ENCODE data around the gene UTP4.
"Not testable (repeated sequence)": the region's sequence is repeated elsewhere in the genome, so short reads cannot be mapped to it uniquely, and the experiment has no call there.

UTP4 gene

DNA sequence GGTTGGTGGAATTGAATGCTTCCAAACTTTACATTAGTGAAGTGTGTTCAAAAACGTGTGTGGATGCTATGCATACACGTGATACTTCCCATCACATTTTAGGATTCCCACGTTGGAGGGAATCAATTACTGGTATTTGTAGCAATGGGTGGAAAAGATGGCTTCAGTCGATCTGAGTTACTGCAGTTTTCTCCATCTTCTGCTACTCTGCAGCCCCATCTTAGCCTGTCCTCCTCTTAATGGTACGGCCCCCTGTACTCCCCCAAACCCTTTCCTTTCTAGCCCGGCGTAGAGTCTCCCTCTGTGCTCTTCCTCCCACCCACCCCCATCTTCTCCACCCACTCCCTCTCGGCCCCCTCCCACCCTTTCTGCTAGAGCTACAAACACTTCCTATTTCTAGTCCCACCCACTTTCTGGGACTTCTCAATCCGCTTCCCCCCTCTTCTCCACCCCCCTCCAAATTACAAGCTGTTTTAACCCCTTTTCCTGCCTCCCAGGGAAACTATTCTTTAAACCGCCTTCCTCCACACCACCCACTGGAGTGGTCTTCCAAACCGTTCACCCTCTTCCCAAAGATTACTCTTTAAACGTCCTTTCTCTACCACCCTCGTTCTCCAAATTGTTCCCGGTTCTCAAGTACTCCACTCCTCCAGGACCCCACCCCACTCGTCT, 1.1 kb upstream of the UTP4 start:
- DNase-seq (ENCODE audit: low read depth in 2 of 2) = no peak

DNA sequence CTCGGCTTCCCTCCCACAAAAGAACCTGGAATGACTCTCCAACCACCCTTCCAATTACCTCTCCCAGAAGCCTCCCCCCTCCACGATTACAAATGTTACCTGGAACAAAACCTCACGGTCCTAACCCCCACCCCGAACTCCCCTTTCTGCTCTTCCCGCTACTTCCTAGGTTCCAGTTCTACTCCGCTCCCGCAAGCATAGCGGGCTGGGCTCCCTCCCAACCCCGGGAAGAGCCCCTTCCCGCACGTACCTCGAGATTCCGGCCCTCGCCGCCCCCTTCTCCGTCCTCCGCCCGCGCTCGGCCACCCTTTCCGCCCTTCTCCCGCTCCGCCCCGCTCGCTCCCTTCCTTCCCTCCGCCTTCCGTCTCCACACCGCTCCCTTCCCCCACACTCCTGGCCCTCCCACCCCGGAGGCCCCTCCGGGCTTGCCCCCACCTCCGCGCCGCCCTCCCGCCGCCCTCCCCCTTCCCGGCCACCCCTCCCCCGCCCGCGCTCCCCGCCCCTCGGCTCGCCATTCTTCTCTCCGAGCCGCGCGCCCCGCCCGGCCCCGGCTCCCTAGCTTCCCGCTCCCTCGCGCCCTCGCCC, 518 bp upstream of the UTP4 start:
- DNase-seq (ENCODE audit: low read depth in 2 of 2) = peak; percentile 80 to 82

DNA sequence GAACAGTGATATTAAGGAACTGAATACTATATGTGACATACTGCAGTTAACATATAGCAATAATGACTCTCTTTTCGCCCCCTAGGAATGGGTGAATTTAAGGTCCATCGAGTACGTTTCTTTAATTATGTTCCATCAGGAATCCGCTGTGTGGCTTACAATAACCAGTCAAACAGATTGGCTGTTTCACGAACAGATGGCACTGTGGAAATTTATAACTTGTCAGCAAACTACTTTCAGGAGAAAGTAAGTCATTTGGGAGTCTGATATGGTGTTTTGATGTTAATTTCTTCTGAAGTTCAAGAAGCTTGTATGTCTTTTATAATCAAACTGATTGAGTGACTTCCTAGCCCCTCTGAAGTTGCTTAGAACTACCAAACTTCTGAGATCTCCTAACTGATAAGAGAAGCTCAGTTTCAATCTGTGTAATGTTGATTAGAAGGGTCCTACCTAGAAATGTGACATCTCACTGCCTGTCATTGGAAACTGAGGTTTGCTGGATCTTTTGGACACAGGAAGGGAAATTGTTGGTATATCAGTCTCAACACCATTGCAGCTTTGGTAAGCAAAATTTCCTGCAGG, 1.0 kb downstream of the UTP4 start:
- no peak for DNase-seq (ENCODE audit: low read depth in 2 of 2)

DNA sequence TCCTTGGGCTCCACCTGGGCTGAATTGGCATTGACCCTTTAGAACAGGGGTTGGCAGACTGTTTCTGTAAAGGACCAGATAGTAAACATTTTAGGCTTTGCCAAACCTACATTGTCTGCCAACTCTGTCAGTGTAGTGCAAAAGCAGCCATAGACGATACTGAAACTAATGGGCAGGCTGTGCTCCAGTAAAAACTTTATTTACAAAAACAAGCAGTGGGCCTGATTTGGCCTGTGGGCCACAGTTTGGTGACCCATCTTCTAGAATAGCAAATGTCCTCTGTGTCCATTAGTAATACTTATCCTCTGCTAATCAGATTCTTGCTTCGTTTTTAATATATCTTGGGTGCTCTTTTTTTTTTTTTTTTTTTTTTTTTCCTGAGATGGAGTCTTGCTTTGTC, 6.2 kb downstream of the UTP4 start:
- DNase-seq (ENCODE audit: low read depth in 2 of 2) = no peak

DNA sequence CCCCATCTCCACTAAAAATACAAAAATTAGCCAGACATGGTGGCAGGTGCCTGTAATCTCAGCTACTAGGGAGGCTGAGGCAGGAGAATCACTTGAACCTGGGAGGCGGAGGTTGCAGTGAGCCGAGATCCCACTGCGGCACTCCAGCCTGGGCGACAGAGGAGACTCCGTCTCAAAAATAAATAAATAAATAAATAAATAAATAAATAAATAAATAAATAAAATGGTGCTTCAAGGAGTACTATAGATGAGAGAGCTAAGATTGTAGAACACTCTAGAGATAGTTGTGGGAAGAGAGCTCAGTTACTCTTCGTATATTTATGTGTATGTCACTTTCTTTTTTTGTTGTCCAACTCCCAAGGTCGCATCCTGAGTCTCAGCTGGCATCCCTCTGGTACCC, 7.0 kb downstream of the UTP4 start:
- not testable (repeated sequence) for DNase-seq (ENCODE audit: low read depth in 2 of 2)

DNA sequence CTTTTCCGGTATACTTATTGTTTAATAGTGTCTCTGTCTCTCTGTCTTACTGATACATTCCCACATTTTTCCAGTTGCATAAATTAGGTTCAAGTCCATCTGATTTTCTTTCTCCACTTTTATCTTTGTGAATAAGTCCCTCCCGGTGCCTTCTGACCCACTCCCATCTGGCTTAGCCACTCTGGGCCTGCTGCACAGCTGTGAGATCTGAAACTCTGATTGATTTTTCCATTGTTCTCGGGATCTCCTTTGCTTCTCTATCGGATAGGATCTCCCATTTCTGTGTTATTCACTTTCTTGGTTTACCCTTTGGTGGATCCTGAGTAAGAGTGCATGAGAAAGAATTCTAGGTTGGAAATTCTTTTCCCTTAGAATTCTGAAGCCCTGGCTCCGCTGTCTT, 8.6 kb downstream of the UTP4 start:
- no peak for DNase-seq (ENCODE audit: low read depth in 2 of 2)

DNA sequence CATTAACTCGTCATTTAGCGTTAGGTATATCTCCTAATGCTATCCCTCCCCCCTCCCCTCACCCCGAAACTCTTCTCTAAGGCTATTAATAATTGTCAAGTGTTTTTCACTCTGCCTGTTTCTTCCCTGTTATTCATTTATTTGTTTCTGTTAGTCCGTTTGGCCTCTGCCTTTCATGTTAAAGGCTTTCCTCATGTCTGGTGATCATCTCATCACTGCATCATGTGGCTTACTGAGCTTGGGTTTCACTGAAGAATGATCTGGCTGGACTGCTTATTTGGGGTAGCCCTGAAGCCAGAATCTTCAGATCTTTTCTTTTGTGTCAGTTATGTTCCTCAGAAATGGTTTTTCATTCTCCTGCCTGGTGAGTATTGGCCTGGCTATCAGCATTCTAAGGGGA, 9.5 kb downstream of the UTP4 start:
- no peak for DNase-seq (ENCODE audit: low read depth in 2 of 2)

DNA sequence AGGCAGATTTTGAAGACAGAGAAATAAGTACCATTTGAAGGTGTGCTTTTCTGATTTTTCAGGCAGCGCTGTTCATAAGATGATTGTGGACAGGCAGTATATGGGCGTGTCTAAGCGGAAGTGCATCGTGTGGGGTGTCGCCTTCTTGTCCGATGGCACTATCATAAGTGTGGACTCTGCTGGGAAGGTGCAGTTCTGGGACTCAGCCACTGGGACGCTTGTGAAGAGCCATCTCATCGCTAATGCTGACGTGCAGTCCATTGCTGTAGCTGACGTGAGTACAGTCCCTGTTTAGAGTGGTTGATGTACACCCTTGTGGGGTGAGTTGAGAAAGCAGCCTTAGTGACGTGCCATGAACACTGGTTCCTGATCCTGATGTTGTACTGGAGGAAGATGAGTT, 10.7 kb downstream of the UTP4 start:
- DNase-seq (ENCODE audit: low read depth in 2 of 2) = no peak

DNA sequence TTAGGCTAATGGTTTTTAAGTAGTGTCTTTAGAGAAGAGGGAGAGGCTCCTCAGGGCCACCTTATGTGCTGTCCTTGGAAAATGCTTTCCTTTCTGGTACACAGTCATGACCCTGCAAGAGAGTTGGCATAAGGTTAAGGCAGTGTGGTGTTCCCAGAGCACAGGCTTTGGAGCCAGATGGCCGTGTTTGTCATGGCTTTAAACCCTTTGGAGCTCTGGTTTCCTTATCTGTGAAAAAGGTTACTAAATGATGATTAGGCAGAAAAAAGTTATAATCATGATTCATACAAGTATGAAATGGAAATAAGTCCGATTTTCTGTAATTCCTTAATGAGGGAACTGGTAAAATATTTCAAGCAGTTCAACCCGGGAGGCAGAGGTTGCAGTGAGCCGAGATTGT, 13.2 kb downstream of the UTP4 start:
- DNase-seq (ENCODE audit: low read depth in 2 of 2) = no peak

DNA sequence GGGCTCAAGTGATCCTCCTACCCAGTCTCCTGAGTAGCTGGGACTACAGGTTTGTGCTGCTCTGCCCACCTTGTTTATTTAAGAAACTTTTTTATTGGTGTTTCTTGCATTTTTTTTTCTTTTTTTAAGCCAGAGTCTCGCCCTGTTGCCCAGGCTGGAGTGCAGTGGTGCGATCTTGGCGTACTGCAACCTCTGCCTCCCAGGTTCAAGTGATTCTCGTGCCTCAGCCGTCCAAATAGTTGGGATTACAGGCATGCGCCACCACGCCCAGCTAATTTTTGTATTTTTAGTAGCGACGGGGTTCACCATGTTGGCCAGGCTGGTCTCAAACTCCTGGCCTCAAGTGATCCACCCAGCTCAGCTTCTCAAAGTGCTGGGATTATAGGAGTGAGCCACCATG, 17.2 kb downstream of the UTP4 start:
- DNase-seq (ENCODE audit: low read depth in 2 of 2) = not testable (repeated sequence)

DNA sequence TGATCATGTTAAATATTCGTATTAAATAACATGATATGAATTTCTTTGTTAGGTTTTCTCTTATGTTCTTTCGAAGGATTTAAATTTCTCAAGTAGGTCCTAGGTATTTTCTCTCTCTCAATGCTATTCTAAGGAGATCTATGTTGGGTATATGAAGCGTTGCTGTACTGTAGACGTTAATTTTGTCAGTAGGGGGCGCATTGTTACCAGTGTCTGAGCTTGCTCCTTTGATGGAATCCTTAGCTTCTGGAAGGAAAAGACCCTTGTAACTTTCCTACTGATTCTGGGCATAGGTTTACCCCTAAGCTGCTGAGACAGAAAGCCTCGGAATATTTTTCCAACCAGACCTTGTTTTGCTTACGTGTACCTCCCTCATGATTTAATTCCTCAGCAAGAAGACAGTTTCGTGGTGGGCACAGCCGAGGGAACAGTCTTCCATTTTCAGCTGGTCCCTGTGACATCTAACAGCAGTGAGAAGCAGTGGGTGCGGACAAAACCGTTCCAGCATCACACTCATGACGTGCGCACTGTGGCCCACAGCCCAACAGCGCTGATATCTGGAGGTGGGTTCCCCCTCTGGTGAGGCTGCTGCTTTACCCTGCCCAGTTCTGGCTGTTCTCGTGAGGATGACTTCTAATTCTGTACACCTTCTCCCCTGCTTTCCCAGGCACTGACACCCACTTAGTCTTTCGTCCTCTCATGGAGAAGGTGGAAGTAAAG, 17.9 kb downstream of the UTP4 start:
- no peak for DNase-seq (ENCODE audit: low read depth in 2 of 2)

DNA sequence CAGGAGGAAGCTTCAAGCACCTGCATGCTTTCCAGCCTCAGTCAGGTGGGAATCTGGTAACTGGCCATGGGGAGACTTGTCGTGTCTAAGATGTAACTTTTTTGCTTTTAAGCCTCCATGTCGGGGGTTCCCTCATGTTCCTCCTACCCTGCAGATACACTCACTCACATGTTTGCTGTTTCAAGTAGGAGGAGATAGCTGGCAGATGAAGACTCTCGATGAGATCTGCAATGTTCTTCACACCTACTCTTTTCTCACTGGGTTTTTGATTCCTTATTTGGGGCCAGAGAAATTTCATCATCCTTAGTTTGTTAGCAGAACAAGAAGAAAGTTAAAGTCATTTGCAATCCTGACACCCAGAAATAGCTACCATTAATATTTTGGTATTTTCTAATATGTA, 24.7 kb downstream of the UTP4 start:
- DNase-seq (ENCODE audit: low read depth in 2 of 2) = no peak

DNA sequence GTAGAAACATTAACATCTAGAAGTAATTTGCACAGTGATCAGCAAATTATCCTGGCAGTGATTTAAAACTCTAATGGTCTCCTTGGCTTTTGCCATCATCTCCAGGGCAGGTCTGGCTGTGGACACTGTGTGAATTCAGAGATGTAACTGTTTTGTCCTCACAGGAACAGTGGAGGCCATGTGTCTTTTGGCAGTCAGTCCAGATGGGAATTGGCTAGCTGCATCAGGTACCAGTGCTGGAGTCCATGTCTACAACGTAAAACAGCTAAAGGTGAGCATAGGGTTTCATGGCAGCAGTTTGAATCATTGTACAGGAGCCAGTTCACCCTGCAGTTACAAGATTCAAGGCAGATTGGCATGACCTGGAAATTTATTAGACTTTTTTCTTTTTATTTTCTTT, 27.7 kb downstream of the UTP4 start:
- no peak for DNase-seq (ENCODE audit: low read depth in 2 of 2)

DNA sequence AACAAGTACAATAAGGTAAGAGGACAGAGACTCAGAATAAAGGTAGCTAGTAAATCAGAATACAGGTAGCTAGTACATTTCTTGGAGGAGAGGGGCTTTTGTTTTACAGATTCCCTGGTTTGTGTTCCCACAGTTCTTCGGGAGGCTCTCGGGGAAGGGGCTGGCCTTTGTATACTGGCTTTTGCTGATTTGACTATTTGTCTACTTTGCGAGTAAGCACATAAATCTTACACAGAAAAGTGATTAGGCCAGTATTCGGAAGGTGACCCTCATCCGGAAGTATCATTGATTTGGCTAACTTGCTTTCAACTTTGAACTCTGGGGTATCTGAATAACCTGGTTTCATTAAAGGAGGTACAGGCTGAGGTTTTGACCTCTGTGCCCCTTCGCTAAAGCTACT, 33.1 kb downstream of the UTP4 start:
- no peak for DNase-seq (ENCODE audit: low read depth in 2 of 2)

DNA sequence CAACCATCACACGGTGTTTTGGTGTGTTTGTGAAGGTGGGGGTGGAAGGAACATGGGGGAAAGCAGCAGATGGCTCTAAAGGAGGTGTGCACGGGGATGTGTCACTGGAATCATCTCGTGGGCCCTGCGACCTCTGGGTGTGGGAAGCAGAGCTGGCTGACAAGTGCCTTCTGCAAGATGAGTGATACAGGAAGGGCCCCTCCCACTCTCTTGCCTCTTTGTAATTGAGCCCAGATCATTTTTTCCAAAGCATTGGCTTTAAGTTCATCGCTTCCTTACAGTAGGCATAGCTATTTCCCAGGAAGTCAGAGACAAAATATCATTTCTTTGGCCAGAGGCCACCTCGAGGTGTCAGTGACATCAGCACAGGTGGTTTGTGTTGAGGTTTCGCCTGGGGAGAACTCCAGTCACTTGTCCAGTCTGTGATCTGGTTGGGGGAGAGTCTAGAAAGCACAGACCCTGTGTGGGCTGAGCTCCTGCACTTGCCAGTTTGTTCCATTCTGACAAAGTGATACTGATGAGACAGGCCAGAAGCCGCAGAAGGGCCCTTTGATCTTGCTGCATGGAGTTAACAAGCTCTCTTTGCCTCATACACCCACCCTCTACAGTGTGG, 33.9 kb downstream of the UTP4 start:
- peak; percentile 56 to 64 for DNase-seq (ENCODE audit: low read depth in 2 of 2)

DNA sequence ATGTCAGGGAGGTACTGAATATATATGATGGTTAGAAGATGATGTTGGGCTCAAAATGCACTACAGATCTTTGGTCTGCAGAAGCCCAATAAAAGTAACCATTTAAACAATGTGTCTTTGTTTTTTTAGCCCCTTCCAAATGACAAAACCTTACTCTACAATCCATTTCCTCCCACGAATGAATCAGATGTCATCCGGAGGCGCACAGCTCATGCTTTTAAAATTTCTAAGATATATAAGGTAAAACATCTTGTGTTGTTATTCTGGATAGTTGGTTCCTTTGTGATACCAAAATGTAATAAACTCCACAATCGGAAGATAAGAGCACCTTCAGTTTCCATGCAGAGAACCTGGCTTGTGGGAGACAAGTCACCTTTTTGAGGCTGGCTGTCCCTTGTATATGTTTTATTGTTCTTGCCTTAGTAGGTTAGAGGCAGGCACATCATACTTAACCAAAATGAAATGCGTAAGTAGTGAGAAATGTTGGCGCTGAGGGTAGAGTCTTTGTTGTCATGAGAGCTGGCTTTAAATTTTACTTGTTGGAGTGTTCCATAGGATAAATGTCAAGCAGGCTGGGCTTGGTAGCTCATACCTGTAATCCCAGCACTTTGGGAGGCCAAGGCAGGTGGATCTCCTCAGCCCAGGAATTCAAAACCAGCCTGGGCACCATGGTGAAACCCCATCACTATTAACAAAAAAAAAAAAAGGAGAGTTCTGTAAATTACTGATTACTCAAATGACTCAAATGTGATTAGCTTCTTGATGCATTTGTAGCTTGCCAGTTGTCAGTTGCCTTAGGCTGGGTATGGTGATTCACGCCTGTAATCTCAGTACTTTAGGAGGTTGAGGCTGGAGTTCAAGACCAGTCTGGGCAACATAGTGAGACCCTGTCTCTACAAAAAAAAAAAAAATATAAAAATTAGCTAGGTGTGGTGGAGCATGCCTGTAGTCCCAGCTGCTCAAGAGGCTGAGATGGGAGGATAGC, 34.8 kb downstream of the UTP4 start:
- no peak for DNase-seq (ENCODE audit: low read depth in 2 of 2)

DNA sequence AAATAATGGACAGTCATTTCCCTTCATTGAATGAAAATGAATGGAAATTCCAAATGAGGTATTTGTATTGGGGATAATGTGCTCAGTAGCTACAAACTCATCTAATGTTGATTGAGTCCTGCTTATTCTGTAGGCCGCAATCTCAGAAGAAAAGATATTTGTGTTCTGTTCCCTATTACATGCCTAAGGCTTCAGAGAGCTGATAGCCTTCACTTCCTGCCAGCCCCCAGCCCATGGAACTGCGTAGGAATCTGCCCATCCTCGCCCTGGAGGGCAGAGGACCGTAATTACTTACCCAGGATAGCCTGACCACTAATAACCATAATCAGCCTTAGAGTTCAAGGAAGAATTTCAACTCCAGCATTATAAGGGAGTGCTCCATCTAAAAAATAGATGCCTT, 36.6 kb downstream of the UTP4 start:
- no peak for DNase-seq (ENCODE audit: low read depth in 2 of 2)

DNA sequence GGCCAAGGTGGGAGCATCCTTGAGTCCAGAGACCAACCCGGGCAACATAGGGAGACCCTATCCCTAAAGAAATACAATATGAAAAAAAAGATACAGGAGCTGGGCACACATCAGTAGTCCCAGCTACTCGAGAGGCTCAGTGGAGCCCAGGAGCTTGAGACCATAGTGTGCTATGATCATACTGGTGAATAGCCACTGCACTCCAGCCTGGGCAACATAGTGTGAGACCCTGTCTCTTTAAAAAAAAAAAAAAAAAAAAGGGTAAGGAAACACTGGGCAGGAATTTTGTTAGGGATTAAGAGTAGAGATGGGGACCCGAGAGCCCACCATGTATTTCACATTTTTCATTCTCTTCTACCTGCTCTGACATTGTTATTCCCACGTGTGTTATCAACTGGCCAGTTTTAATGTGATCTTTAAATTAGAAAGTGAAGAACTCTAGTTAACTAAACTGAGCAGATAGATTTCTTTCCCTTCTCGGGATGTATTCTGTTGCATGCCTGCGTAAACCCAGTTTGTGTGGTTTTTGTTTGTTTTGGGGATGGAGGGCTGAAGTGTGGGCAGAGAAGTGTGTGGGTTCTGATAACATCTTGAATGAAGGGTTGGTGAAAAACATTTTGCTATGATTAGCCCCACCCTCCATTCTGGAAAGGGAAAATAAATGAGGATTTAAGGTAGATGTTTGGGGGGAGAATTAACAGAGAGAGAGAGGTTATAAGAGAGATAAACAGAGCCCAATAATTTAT, 37.3 kb downstream of the UTP4 start:
- DNase-seq (ENCODE audit: low read depth in 2 of 2) = no peak

DNA sequence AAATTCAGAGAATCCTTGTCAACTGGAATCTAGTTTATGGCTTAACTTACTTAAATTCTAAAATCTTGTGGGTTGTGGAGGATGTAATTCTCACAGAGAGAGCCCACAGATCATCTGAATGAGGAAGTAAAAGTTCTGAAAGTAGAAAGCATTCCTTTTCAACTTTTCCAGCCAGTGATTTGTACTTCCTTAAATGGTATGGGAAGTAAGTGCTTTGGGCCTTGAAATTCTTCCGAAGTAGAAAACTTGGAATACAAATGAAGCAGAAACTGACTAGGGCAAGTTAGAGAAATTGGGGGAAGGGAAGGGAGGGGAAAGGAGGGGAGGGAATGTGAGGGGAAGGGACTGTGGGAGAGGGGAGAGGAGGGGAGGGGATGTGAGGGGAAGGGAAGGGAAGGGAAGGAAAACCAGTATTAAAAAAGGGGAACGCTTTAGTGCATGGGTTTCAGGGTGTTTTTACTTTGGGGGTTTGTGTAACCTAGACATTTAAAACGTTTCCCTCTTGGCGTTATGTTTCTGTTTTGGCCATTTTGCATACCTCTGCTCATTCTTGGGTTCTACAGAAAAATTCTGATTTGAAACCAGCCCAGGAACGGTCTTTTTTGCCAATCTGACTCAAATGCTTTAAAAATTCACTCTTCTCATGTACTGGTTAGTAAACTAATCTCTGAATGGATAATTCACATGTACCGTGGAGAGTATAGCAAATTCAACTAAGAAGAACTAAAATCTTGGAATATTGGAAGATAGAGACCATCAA, 39.1 kb downstream of the UTP4 start:
- no peak for DNase-seq (ENCODE audit: low read depth in 2 of 2)
